ENCODE results near the gene GFOD2.
A peak's percentile ranks its signal among the peaks of the same experiment; 100 is the strongest.

Gene GFOD2

GRCh38 chr16:67731753-67732095, 12.6 kb upstream of the GFOD2 start:
- no peak for DNase-seq (ENCODE audit: low spot score)

GRCh38 chr16:67731071-67731752, 12.1 kb upstream of the GFOD2 start:
- DNase-seq (ENCODE audit: low spot score): no peak

GRCh38 chr16:67730326-67730725, 11.2 kb upstream of the GFOD2 start:
- no peak for DNase-seq (ENCODE audit: low spot score)

GRCh38 chr16:67729636-67730248, 10.6 kb upstream of the GFOD2 start:
- no peak for DNase-seq (ENCODE audit: low spot score)

GRCh38 chr16:67727521-67728485, 8.7 kb upstream of the GFOD2 start:
- DNase-seq (ENCODE audit: low spot score): no peak

- DNase-seq (ENCODE audit: low spot score): no peak
These were observed 7.3 kb upstream of the GFOD2 start for GRCh38 chr16:67726106-67727034.

GRCh38 chr16:67723911-67724305, 4.8 kb upstream of the GFOD2 start:
- DNase-seq (ENCODE audit: low spot score): no peak

- no peak for DNase-seq (ENCODE audit: low spot score)
These were observed 4.2 kb upstream of the GFOD2 start for GRCh38 chr16:67723151-67723910.

- no peak for DNase-seq (ENCODE audit: low spot score)
These were observed 1.1 kb upstream of the GFOD2 start for GRCh38 chr16:67720236-67720635.

- DNase-seq (ENCODE audit: low spot score): peak; percentile 15
These were observed 645 bp upstream of the GFOD2 start for GRCh38 chr16:67719778-67720144.

GRCh38 chr16:67718668-67719047, 458 bp downstream of the GFOD2 start:
- peak; percentile 17 for DNase-seq (ENCODE audit: low spot score)

GRCh38 chr16:67716097-67716496, 3.0 kb downstream of the GFOD2 start:
- no peak for DNase-seq (ENCODE audit: low spot score)

GRCh38 chr16:67714522-67714921, 4.6 kb downstream of the GFOD2 start:
- no peak for DNase-seq (ENCODE audit: low spot score)

- DNase-seq (ENCODE audit: low spot score): no peak
These were observed 5.4 kb downstream of the GFOD2 start for GRCh38 chr16:67713647-67714273.

- DNase-seq (ENCODE audit: low spot score): no peak
These were observed 8.5 kb downstream of the GFOD2 start for GRCh38 chr16:67710607-67711006.

GRCh38 chr16:67709050-67709449, 10.1 kb downstream of the GFOD2 start:
- no peak for DNase-seq (ENCODE audit: low spot score)

GRCh38 chr16:67708368-67708771, 10.7 kb downstream of the GFOD2 start:
- DNase-seq (ENCODE audit: low spot score): no peak

- no peak for DNase-seq (ENCODE audit: low spot score)
These were observed 11.3 kb downstream of the GFOD2 start for GRCh38 chr16:67707790-67708189.

GRCh38 chr16:67707210-67707609, 11.9 kb downstream of the GFOD2 start:
- DNase-seq (ENCODE audit: low spot score): no peak

GRCh38 chr16:67704110-67704509, 15.0 kb downstream of the GFOD2 start:
- DNase-seq (ENCODE audit: low spot score): no peak

- no peak for DNase-seq (ENCODE audit: low spot score)
These were observed 15.5 kb downstream of the GFOD2 start for GRCh38 chr16:67703626-67704025.

All from germinal center (tissue), 1 donor.